ENCODE results near the gene HMGN4.
"Not testable (repeated sequence)": the region's sequence is repeated elsewhere in the genome, so short reads cannot be mapped to it uniquely, and the experiment has no call there.

HMGN4 gene

DNA sequence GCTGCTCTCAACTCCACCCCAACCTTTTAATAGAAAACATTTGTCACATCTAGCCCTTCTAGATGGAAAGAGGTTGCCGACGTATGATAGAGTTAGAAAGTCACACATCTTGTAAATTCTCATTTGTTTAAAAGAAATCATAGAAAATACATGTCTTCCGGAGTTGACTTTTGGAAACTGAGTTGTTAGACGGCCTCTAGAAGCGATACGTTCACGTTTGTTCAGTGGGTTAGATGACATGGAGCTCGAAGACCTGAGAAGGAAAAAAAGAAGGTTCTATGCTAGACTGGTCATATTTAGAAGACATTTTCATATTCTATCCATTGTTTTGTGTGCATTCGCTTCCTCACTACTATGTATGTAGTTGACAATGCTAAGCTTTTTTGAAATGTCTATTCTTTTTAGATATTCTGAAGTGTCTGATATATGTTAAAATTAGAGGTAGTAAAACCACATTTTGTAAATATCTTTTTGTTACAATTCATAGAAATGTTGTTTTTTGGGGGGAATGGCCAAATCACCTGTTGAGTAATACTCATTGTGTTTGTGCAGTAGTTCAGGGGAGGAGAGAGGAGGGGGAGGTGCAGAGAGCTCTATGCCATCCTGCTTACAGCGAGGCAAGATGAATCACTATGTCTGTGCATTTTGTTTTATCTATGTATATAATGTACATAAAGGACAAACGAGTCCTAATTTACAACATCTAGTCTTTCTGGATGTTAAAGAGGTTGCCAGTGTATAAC is 15.5 kb upstream of the HMGN4 start:
- not testable (repeated sequence) for DNase-seq

DNA sequence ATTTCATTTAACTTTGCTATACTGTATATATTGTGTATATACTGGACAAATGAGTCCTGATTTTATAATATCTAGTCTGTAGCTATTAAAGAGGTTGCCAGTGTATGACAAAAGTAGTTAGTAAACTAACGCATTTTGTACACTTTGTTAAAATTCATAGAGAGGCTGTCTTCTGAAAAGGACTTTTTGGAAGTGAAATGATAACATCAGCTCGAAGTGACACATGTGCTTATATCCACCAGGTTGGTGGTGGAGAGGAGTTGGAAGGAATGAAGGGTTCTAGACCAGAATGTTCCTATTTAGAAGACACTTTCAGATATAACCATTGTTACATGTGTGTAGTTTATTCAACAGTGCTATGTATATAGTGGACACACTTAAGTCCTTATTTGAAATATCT is 13.9 kb upstream of the HMGN4 start:
- not testable (repeated sequence) for DNase-seq

DNA sequence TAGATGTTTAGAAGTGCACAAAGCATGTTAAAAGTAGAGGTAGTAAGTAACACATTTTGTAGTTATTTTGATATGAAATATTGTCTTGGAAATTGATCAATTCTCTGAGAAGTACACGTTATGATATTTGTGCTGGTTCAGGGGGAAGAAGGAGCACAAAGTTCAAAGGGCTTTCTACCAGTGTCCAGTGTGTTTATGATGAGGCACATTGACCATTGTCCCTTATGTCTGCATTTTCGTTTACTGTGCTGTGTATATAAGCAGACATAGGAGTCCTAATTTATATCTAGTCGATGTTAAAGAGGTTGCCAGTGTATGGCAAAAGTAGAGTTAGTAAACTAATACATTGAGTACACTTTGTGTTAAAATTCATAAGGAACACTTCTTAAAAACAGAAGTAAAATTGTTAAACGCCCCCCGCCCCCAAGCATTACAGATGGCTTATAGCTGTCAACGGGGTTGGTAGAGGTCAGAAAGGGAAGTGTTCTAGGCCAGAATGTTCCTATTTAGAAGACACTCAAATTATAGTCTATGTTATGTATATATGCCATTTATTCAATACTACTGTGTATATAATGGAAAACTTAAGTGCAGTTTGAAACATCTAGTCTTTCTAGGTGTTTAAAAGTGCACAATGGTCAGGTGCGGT is 13.3 kb upstream of the HMGN4 start:
- DNase-seq, result no peak

DNA sequence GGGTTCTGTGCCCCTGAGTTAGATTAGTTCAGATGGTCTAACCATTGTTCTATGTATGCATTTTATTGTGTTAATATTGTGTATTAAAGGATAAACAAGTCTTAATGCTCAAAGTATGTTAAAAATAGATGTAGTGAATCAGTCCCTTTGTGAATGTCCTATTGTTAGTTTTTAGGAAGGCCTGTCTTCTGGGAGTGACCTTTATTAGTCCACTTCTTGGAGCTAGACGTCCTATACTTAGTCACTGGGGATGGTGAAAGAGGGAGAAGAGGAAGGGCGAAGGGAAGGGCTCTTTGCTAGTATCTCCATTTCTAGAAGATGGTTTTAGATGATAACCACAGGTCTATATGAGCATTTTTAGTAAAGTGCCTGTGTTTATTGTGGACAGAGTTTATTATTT is 12.3 kb upstream of the HMGN4 start:
- no peak for DNase-seq

DNA sequence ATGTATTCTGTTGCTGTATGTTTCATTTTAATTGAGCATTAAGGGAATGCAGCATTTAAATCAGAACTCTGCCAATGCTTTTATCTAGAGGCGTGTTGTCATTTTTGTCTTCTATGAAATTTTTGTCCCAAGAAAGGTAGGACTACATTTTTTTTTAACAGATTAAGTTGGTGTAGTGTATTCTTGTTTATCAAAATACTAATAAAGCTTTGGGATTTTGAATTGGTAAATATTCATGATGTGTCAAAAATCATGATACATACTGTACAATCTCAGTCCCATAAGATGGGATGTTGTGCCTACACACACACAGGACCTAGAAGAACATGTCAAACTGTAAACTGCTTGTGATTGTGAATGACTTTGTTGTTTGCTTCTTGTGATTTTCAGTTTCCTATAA is 11.2 kb upstream of the HMGN4 start:
- DNase-seq, result no peak

DNA sequence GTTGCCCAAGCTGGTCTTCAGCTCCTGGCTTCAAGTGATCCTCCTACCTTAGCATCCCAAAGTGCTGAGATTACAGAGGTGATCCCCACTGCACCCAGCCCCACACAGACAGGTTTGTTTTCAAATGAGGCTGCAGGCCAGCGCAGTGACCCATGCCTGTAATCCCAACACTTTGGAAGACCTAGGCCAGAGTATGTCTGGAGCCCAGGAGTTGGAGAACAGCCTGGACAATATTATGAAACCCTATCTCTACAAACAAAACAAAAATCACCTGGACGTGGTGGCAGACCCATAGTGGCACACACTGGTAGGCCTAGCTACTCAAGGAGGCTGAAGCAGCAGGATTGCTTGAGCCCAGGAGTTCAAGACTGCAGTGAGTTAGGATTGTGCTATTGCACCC is 8.0 kb upstream of the HMGN4 start:
- DNase-seq, result no peak

DNA sequence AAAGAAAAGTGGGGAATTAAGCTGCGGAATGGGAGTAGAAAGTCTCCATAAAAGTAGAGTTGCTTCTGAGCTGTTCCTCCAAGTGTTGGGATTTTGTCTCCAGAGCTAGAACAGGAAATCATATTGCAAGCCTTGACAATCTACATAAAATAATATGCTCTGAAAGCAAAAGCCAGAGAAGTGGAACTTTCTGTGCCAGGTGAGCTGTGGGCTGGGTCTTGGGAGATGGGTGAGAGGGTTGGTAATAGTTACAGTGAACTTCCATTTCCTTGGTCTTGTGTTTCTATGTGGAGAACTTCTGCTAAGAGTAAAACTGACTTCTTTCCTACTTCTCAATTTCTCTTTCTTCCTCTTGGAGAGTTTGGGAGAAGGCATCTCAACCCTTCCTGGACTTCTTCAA is 6.3 kb upstream of the HMGN4 start:
- no peak for DNase-seq

DNA sequence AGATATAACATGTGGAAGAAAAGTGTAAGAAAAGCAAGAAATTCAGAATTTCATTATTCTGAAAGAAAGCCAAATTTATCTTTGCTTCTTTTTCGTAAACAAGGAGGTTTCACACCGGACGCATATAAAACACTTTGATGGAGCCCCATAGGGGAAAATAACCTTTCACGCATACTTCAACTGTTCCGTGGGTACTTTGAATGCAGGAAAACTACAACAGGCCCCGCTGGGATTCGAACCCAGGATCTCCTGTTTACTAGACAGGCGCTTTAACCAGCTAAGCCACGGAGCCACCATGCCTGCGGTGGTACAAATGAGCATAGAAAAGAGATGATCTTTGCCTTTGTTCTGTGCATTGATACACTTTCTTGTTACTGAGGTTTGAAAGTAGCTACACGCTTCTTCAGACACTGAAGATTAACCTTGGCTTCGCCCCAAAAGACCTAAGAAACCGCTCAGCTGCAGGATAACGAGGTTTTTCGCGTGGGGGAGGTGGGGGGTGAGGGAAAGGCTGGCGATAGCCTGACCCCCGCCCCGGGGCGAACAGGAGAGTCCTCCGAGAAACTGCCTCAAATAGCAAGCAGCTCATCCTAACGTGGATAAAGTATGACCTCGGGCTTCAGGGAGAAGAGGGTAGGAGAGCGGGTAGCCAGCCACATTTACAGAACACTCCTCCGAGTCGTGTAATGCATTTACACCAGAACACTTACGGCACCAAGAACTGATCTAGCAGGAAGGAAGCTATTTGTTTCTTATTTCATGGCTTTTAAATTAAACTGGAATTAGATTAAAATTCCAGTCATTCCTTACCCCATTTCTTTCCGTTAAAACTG is 5.3 kb upstream of the HMGN4 start:
- peak; percentile 99 for DNase-seq

DNA sequence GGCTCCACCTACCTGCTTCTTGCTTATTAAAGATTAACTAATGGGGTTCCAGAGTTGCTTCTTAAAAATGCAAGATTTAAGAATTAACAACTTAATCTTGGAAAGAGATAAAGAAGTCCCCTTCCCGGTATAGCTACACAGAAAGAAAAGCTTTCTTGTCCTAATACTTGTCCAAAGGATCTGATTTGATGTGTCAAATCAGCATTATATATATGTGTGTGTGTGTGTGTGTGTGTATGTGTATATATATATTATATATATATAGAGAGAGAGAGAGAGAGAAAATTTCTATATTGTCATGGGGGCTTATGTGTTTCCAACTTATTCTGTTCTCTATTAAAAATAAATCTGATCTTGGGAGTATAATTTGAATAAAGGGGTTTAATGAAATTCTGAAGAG is 4.6 kb upstream of the HMGN4 start:
- DNase-seq, result no peak

DNA sequence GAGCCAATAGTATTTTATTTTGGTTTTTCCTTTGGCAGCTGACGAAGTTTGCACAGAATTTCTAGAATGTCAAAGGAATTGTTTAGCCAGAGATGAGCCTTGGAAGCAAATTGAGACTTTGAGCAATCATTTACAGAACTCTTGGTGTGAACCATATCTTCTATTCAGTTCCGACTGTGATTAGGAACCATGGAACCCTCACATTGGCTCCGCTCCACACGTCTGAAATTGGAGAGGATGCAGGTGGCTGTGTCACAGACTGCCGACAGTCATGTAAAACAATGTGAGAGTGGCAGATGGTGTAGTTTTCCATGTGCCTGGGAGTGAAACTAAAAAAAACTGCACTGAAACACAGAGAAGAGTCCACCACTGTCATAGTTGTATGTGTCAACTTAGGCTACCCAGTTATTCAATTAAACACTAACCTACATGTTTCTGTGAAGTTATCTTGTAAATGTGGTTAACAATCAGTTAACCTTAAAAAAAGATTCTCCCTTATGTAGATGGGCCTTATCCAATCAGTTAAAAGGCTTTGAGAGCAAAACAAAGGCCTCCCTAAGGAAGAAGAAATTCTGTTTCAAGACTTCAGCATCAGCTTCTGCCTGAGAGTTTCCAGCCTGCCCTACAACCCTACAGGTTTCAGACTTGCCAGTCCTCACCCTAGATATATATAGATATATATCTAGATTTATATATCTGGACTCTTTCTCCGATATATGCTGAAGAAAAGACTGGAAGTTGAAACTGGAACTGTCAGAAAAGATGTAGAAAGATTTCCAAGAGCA is 3.3 kb upstream of the HMGN4 start:
- DNase-seq, result no peak

DNA sequence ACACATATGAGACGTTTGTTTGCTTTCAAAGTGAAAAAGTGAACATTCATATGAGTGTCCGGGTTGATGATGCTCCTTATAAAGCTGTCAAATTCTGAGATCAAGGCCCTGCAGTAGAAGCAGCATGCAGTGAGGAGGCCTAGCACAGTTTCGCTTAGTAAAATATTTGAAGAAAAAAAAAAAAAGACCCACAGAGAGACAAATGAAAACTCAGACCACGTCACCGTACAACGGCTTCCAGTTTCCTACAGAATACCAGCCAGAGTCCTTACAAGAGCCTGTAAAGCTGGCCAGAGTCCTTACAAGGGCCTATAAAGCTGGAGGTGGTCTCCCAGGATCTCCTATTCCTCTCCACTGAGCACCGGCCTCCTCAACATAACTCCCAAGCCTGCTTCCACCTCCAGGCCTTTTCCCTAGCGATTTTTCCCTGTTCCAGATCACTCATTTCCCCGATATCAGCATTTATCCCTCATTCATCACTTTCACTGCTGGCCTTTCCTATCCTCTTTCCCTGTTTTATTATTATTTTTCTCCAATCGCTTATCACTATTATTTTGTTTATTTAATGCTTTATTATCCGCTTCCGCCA is 1.5 kb upstream of the HMGN4 start:
- peak; percentile 52 for DNase-seq

DNA sequence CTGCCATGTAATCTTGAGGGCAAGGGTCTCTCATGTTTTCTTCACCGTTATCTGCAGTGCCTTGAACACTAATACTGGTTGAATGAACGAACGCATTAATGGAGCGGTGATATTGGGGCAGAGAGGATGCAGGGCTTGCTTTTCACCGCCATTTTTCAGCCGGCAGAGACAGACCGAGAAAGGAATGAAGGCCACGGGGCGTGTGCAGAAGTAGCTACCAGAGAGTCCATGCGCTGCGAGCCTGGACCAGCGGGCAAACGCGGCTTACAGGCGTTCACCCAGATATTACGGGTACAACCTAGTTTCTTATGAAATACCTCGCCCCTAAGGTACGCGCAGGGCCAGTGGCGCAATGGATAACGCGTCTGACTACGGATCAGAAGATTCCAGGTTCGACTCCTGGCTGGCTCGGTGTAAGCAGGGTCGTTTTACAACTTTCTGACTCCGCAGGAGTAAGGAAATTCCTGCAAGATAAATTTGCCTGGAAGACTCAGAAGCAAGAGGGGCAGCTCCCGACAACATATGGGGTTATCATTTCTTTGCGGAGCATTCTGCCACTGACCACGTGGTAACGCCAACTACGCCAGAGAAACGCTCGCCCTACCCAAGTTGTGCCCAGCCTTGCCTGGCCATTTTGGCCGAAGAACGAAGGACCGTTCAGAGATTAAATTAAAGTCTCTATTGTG is 863 bp upstream of the HMGN4 start:
- DNase-seq, result peak; percentile 96

DNA sequence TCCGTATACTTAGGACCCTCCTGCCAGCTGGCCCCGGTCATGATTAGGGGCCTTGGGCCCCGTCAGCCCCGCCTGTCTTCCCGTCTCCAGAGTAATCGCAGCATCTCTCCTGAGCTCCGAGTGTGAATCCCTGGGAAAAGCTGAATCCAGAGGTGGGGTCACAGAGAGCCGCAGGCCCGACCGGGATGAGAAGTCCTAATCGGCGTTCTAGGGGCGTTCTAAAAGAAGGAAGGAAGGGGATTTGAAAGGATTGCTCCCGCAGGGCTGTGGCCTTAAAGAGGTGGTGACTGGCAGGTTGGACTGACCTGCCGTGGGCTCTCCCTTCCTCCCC is 371 bp downstream of the HMGN4 start:
- no peak for DNase-seq

DNA sequence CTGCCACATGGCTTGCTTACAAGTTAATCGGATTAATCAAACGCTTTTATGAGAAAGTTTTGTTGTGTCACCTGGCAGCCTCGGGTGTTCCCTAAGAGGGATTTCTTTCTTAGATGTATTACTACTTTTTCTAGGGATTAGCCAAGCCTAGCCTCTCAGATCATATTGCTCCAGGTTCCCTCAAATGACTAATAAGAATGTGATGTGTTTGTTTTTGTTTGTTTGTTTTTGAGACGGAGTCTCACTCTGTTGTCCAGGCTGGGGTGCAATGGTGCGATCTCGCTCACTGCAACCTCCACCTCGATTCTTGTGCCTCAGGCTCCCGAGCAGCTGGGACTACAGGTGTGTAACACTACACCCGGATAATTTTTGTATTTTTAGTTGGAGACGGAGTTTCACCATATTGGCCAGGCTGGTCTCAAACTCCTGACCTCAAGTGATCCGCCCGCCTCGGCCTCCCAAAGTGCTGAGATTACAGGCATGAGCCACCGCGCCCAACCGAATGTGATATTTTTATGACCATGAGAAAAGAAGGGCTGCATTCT is 977 bp downstream of the HMGN4 start:
- no peak for DNase-seq

DNA sequence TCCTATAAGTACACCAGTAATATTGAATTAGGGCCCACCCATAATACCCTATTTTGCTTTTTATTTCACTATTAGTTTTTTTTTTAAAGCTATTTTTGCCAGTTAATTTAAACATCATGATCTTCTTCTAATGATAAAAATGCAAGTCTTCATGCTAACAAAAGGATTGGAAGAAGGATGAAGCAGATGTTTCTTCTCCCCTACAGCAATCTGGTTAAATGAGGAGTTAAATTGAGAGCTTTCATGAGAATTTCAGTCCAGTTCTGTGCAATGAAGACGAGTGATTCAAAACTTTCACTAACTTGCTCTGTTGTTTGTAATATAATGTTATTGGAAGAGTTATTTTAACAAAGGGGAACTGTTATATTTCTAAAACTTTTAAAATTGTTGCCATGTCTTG is 3.4 kb downstream of the HMGN4 start:
- no peak for DNase-seq

DNA sequence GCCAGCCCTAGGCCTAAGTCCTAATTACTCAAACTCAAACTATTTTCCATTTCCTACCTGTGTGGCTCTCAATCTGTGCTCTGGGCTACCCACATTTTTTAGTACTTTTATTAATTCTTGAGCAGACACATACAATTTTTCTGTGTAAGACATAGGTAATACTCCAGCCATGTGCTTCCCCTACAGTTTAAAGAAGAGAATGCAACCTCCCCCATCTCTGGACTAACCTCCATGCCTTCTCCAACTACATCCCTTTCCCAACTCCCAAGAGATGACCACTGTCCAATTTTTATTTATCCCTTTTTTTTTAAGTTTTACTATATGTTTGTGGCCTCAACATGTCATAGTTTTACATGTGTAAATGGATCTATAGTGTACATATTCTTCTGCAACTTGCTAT is 5.8 kb downstream of the HMGN4 start:
- DNase-seq, result no peak

DNA sequence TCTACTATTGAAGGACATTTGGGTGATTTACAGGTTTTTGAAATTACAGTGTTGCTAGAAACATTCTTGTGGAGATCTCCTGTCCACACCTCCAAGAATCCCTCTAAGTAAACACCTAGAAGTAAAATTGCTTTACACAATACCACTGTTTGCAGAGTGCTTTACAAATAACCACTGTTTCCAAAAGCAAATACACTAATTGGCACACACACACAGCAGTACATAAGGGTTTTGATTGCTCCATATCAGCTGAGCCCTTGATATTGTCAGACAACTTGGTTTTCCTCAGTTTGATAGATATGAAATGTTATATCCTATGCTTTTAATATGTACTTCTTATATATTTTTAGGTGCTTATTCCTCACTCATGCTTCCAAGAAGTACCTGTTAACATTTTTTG is 6.3 kb downstream of the HMGN4 start:
- DNase-seq, result no peak

DNA sequence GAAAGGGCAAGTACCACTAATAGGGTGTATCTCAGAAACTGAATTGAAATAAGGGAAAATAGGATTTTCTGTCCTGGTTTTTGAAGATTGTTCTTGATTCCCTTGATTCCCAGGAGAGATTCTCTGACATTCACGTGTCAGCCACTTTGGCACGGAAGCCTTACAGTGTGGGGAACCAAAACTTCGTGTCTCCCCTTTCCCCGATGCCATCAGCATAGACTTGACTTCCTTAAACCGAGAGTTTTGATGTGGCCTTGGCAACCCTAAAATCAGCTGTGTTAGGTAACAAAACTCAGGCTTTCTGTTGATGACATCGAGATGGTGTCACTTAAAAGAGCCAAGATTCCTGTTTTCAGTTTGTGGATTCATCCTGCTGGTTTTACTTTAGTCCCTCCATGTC is 7.5 kb downstream of the HMGN4 start:
- DNase-seq, result no peak

DNA sequence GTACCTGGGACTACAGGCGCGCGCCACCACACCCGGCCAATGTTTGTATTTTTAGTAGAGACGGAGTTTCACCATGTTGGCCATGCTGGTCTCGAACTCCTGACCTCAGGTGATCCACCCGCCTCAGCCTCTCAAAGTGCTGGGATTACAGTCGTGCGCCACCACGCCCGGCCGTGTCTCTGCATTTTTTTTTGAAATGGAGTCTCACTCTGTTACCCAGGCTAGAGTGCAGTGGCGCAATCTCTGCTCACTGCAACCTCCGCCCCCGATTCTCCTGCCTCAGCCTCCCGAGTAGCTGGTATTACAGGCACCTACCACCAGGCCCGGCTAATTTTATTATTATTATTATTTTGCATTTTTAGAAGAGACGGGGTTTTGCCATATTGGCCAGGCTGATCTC is 9.2 kb downstream of the HMGN4 start:
- DNase-seq, result not testable (repeated sequence)

DNA sequence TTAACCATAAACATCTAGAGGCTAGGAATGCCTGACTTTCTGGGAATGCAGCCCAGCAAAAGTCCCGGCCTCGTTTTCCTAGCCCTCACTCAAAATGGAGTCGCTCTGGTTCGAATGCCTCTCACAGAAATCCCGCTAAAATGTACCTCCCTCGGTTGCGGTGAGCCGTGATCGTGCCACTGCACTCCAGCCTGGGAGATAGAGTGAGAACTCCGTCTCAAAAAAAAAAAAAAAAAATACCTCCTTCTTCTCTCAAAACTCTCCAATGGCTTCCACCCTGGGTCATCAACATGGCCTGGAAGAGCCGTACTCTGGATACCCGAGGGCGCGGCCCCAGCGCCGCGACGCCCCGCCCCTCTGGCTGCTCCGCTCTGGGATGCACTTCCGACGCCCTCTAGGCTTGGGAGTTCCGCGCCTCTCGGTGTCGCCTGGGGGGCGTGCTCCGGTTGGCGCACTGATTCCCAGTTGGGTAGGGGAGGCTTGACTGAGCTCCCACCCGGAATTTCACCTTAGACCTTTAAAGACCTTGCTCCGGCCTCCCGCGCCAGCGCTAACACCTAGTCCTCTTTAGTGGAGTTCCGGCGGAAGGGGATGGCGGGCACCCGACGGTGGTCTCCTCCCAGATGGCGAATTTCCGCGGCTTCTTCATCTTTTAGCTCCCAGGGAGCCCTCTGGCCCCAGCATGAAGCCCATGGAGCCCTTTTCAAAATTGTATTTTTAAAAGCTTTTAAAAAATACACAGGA is 12.3 kb downstream of the HMGN4 start:
- peak; percentile 77 for DNase-seq

DNA sequence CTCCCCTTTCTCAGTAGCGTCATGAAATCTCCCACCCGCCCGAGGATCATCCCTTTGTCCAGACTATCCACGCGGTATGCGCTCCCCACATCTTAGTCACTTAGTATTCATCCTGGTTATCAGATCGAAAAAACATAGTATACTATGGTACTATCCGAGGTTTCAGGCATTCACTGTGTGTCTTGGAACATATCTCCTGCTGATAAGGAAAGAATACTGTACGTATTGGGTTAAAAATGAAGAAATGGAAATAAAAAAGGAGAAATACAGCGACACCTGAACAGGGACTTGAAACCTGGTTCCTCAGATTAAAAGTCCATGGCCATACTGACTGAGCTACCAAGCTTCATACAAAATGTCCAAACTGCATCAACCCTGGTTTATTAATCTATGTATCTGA is 14.0 kb downstream of the HMGN4 start:
- DNase-seq, result no peak

Measured in stimulated activated CD8-positive, alpha-beta memory T cell treated with anti-CD3 and anti-CD28 coated beads, Interleukin-4, amount 100 ng/mL, for 48 hours (primary cell).